ENCODE data around the gene ALOXE3. TPM values are rescaled to one million over a fixed set of nuclear protein-coding genes. Genes with fewer than 3 reads are reported as not detected.

The ALOXE3 gene
- not detected in 2 replicates for total RNA-seq

GRCh38 chr17:8117980-8118768 lies at the start of gene ALOXE3:
ALOXE3 (minus strand) TSS chr17:8118514; CDS start chr17:8117990, 524 bp downstream.

GRCh38 chr17:8162233-8162996 lies 44.1 kb upstream of the ALOXE3 start, which contains the start of gene VAMP2:
VAMP2 (minus strand) TSS chr17:8162948; CDS start chr17:8162879, 69 bp downstream.

GRCh38 chr17:8152112-8152775 lies 33.9 kb upstream of the ALOXE3 start, which contains the start of gene PER1:
PER1 (minus strand) TSS chr17:8152404; CDS start chr17:8150706, 1,698 bp downstream.

GRCh38 chr17:8123695-8124349 lies 5.5 kb upstream of the ALOXE3 start, which contains the start of gene HES7:
HES7 (minus strand) TSS chr17:8124106; CDS start chr17:8124084, 22 bp downstream.

GRCh38 chr17:8087075-8087951 lies 31.0 kb downstream of the ALOXE3 start, which contains the start of gene ALOX12B:
ALOX12B (minus strand) TSS chr17:8087716; CDS start chr17:8087442, 274 bp downstream.

Other genes starting within 250 kb of the ALOXE3 start
- 108 and 155 TPM in 2 replicates for gene CHD3, start 229.7 kb downstream of the ALOXE3 start, total RNA-seq
- gene RNF227, start 202.2 kb downstream of the ALOXE3 start, total RNA-seq, result 5.1 and 9.2 TPM in 2 replicates
- gene KCNAB3, start 188.7 kb downstream of the ALOXE3 start, total RNA-seq, result 0.59 and 0.88 TPM in 2 replicates
- gene TRAPPC1, start 186.6 kb downstream of the ALOXE3 start, total RNA-seq, result 44.2 and 70.9 TPM in 2 replicates
- 14.6 and 24.4 TPM in 2 replicates for gene CNTROB, start 186.3 kb downstream of the ALOXE3 start, total RNA-seq
- gene GUCY2D, start 115.9 kb downstream of the ALOXE3 start, total RNA-seq, result under 0.01 TPM in 1 of 2 replicates, not detected in the other
- not detected in 2 replicates for gene ALOX15B, start 79.5 kb downstream of the ALOXE3 start, total RNA-seq
- gene ALOX12B, start 30.8 kb downstream of the ALOXE3 start, total RNA-seq, result not detected in 2 replicates
- gene HES7, start 5.6 kb upstream of the ALOXE3 start, total RNA-seq, result not detected in 2 replicates
- 3.0 and 11.3 TPM in 2 replicates for gene PER1, start 33.9 kb upstream of the ALOXE3 start, total RNA-seq
- gene VAMP2, start 44.4 kb upstream of the ALOXE3 start, total RNA-seq, result 5.9 and 8.2 TPM in 2 replicates
- gene TMEM107, start 57.9 kb upstream of the ALOXE3 start, total RNA-seq, result 14.6 and 26.1 TPM in 2 replicates
- 6.4 and 7.1 TPM in 2 replicates for gene BORCS6, start 71.7 kb upstream of the ALOXE3 start, total RNA-seq
- gene AURKB, start 92.1 kb upstream of the ALOXE3 start, total RNA-seq, result 1.5 and 16.7 TPM in 2 replicates
- gene CTC1, start 129.5 kb upstream of the ALOXE3 start, total RNA-seq, result 2.7 and 3.4 TPM in 2 replicates
- 14.3 and 26.4 TPM in 2 replicates for gene PFAS, start 130.8 kb upstream of the ALOXE3 start, total RNA-seq
- gene RANGRF, start 170.2 kb upstream of the ALOXE3 start, total RNA-seq, result 5.0 and 5.9 TPM in 2 replicates
- gene SLC25A35, start 176.9 kb upstream of the ALOXE3 start, total RNA-seq, result 0.59 and 0.65 TPM in 2 replicates
- gene ARHGEF15, start 191.7 kb upstream of the ALOXE3 start, total RNA-seq, result under 0.01 TPM in 1 of 2 replicates, not detected in the other
- not detected in 2 replicates for gene ODF4, start 221.3 kb upstream of the ALOXE3 start, total RNA-seq